ENCODE measurements around the gene PLPP2.
"Not testable (repeated sequence)": the region's sequence is repeated elsewhere in the genome, so short reads cannot be mapped to it uniquely, and the experiment has no call there.

DNA sequence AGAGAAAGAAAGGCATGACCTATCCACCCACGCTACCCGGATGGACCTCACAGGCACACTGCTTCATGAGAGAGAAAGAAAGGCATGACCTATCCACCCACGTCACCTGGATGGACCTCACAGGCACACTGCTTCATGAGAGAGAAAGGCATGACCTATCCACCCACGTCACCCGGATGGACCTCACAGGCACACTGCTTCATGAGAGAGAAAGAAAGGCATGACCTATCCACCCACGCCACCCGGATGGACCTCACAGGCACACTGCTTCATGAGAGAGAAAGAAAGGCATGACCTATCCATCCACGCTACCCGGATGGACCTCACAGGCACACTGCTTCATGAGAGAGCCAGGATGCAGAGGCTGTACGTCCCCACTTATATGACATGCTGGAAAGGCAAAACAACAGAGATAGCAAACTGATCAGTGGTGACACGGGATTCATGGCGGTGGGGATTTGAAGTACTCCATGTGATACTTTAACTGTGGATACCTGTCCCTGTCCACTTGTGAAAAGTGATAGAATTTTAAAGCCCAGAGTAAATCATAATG lies 20.4 kb downstream of the PLPP2 start:
- TF ChIP-seq POLR2A (IDR thresholded peaks at IDR 0.05; ENCODE audit: low read length); GATA1 (IDR thresholded peaks at IDR 0.05; ENCODE audit: low read depth, low read length): not testable (repeated sequence)

Measured in erythroblast (primary cell).